HG03045 (cell line): ENCODE measurements around the gene PPP6R3.
"Not testable (repeated sequence)": the region's sequence is repeated elsewhere in the genome, so short reads cannot be mapped to it uniquely, and the experiment has no call there.

Experiments
- ATAC-seq: cut with Tn5 transposase; IDR thresholded peaks from one replicate; pipeline ENCODE4 v1.9.1; 2021; ENCODE audit warnings: mild to moderate bottlenecking, moderate library complexity; ENCODE audit not compliant: unreplicated experiment

Gene PPP6R3

GRCh38 chr11:68454767-68455166 is 5.8 kb upstream of the PPP6R3 start:
- ATAC-seq, result no peak

- ATAC-seq, result no peak
Measured at GRCh38 chr11:68455485-68455884, 5.1 kb upstream of the PPP6R3 start.

GRCh38 chr11:68457216-68457897 is 3.2 kb upstream of the PPP6R3 start:
- no peak for ATAC-seq

- no peak for ATAC-seq
Measured at GRCh38 chr11:68457898-68458249, 2.7 kb upstream of the PPP6R3 start.

GRCh38 chr11:68458340-68458739 is 2.2 kb upstream of the PPP6R3 start:
- ATAC-seq, result not testable (repeated sequence)

- ATAC-seq, result peak; percentile 72
Measured at GRCh38 chr11:68459886-68460740, 439 bp upstream of the PPP6R3 start.

GRCh38 chr11:68461575-68461917 is 994 bp downstream of the PPP6R3 start:
- ATAC-seq, result no peak

GRCh38 chr11:68463714-68464113 is 3.2 kb downstream of the PPP6R3 start:
- ATAC-seq, result no peak

- ATAC-seq, result no peak
Measured at GRCh38 chr11:68467201-68467834, 6.8 kb downstream of the PPP6R3 start.

- ATAC-seq, result no peak
Measured at GRCh38 chr11:68468217-68468828, 7.8 kb downstream of the PPP6R3 start.

GRCh38 chr11:68469122-68469521 is 8.6 kb downstream of the PPP6R3 start:
- ATAC-seq, result no peak

GRCh38 chr11:68469642-68470041 is 9.1 kb downstream of the PPP6R3 start:
- ATAC-seq, result no peak

GRCh38 chr11:68470304-68470811 is 9.8 kb downstream of the PPP6R3 start:
- ATAC-seq, result no peak

GRCh38 chr11:68471360-68472340 is 11.1 kb downstream of the PPP6R3 start:
- ATAC-seq, result no peak

GRCh38 chr11:68472778-68473177 is 12.2 kb downstream of the PPP6R3 start:
- no peak for ATAC-seq

GRCh38 chr11:68473693-68474092 is 13.1 kb downstream of the PPP6R3 start:
- no peak for ATAC-seq

GRCh38 chr11:68475626-68476025 is 15.1 kb downstream of the PPP6R3 start:
- not testable (repeated sequence) for ATAC-seq

- no peak for ATAC-seq
Measured at GRCh38 chr11:68479390-68479789, 18.8 kb downstream of the PPP6R3 start.

GRCh38 chr11:68480193-68480592 is 19.6 kb downstream of the PPP6R3 start:
- ATAC-seq, result no peak

GRCh38 chr11:68480852-68481510 is 20.4 kb downstream of the PPP6R3 start:
- no peak for ATAC-seq
